SKM-1 (cell line): ENCODE results near the gene KRTAP9-1.
"Not testable (repeated sequence)": the region's sequence is repeated elsewhere in the genome, so short reads cannot be mapped to it uniquely, and the experiment has no call there.

Source experiments
- DNase-seq: peaks from one replicate; lab custom pipeline; 2025; ENCODE audit not compliant: unreplicated experiment; lab: John Stamatoyannopoulos, UW

The KRTAP9-1 gene

DNA sequence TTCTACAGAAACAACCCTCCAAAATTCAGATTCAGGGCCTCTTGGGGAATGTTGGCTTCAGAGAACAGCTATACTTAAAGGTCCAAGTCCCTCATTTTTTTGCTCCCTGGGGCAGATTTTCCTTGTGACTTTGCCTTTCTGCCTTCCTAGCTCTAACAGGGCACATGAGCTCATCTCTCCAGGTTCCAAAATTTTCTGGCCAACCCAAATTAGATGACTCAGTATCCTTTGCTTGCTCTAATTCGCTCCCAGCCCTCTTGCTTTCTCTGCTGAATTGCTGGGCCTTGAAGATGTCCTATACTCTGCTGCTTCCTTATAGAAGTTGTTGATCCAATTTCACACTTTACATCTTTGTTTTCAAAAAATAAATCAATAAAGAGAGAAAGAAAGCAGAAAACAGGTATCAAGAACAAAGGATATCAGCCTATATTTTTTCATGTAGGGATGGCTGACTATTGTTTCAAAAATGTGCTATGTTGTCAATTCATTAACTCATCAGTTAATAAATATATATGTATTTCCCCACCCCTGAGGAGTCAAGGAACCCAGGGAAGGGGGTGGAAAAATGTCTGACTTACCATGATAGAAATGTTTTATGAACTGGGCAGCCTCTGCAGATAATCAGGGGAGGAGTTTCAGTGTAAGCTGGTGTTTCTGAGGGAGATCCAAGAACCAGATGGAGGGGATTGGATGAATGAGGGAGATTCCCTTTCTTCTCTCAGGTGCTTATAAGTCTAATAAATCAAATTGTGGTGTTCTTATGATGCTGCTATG lies 10.7 kb upstream of the KRTAP9-1 start:
- no peak for DNase-seq

DNA sequence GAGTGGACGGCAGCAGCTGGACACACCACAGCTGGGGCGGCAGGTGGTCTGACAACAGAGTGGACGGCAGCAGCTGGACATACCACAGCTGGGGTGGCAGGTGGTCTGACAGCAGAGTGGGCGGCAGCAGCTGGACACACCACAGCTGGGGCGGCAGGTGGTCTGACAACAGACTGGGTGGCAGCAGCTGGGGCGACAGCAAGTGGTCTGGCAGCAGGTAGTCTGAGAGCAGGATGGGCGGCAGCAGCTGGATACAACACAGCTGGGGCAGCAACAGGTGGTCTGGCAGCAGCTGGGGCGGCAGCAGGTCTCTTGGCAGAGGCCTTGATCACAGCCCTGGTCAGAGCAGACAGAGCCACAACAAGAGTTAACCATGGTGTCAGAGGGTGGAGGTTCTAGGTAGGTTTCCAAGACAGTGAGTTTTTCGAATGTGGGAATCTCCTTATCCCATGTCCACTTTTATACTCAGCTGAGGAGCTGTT lies 5.2 kb upstream of the KRTAP9-1 start, which contains the start of gene KRTAP4-1:
Gene KRTAP4-1, minus strand, starts transcription at position 432 of the 482 bp plus-strand sequence. Its CDS starts 57 bp downstream, at position 375.
- no peak for DNase-seq

DNA sequence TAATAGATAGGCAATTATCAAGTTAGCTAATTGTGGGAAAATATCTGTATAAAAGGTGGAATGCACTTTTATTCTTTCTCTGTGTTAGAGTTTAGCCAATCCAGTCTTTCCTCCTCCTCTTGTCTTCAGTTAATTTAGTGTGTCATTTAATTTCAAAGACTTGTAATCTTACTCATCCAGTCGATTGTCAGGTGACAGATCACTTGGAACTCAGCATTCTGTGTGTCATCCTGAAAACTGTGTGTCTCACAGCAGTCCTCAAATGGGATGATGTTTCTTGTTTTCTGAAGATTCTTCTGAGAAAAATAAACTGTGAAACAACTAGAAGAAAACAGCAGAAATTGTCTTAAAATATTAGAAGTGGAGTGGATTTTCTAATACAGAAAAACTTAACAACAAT lies 4.7 kb upstream of the KRTAP9-1 start:
- no peak for DNase-seq

DNA sequence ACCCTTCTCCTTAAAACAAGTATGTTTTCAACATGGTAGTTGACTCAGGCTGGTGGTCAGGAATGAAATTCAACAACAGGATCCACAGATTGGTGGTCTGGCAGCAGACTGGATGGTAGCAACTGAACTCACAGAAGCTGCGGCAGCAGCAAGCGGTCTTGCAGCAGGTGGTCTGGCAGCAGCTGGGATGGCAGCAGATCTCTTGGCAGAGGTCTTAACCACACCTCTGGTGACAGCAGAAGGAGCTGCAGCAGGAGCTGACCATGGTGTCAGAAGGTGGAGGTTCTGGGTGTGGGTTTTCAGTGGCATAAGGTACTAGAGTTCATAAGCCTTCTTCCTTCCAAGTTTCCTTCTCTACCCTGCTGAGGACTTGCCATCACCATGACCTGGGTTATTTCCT lies 2.8 kb upstream of the KRTAP9-1 start:
- no peak for DNase-seq

DNA sequence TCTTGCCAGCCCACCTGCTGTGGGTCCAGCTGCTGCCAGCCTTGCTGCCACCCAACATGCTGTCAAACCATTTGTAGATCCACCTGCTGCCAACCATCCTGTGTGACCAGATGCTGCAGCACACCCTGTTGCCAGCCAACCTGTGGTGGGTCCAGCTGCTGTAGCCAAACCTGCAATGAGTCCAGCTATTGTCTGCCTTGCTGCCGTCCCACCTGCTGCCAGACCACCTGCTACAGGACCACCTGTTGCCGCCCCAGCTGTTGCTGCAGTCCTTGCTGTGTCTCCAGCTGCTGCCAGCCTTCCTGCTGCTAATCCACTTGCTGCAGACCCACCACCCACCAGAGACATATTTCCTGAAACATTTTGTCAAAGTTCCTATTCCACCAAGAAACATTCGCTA lies 641 bp downstream of the KRTAP9-1 start:
- no peak for DNase-seq

DNA sequence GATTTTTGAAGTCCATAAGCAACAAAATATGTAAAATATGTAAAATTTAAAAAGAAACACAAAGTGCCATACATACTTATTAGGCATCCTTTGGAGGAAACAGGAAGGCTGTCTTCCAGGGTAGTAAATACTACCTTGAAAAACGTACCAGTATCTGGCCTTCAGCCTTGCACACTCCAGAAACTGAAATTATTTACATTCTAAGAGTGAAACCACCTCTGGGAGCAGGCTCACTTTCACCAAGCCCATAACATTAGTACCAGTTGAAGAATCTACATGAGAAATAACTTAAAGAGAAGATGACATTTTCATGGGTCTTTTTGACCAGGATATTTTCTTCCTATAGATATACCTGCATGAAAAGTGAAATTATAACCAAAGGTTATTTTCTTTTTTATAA lies 6.4 kb downstream of the KRTAP9-1 start:
- no peak for DNase-seq

DNA sequence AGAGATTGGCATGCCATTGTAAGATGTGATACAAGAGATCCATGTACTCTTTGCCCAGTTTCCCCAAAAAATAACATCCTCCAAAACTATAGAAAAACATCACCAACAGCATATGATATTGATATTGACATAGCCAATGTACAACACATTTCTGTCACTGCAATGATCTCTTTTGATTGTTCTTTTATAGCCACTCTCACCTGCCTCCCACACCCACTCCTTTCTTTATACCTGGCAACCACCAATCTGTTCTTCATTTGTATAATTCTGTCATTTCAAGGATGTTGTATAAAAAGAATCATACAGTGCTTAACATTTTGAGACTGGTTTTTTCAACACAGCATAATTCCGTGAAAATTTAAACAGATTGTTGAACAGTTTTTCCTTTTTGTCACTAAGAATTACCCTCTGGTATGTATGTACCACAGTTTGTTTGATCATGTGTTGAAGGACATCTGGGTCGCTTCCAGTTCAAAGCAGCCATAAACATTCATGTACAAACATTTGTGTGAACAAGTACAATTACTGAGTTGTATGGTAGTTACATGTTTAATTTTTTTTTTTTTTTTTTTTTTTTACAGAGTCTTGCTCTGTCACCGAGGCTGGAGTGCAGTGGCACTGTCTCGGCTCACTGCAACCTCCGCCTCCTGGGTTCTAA lies 9.9 kb downstream of the KRTAP9-1 start:
- no peak for DNase-seq

DNA sequence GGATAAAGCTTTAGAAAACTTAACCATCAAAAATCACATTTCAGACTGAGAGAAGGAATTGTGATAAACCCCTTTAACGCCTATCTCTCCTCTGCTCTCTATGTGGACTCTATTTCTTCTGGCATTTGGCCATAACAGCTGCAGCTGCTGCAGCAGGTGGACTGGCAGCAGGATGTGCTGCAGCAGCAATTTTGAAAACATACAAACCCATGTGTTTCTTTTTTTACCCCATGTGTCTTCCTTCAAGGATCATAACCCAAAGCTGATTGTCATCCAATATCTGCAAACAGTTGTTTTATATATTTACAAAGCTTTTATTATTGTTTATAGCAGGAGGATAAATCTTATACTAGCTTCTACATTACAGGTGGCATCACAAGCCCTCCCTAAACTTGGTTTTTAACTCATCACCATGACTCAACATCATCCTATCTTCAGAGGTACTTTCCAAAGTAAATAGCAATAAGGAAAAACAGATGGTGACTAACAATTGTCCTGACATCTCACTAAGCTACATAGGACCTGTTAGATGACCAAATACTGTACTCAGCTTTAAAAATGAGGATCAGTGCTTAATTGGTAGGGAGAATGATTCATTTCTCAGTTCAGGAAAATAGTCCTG lies 22.3 kb downstream of the KRTAP9-1 start:
- no peak for DNase-seq

DNA sequence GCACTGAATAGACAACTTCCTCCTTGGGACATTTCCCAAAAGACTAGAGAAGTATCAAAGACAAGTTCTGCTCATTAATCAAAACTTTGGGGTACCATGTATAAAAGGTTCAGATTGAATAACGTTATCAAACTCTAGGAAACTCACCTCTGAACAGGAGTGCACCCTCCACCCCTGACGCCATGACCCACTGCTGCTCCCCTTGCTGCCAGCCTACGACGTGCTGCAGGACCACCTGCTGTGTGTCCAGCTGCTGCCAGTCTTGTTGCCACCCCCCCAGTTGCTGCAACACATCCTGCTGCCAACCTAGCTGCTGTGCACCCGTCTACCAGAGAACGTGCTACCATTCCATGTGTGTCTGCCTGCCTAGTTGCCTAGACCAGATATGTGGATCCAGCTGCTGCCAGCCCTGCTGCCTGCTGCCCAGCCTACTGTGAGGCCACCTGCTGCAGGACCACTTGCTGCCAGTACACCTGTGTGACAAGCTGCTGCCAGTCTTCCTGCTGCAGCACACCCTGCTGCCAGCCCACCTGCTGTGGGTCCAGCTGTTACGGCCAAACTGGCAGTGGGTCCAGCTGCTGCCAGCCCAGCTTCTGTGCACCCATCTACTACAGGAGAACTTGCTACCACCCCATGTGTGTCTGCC lies 23.0 kb downstream of the KRTAP9-1 start:
- no peak for DNase-seq

DNA sequence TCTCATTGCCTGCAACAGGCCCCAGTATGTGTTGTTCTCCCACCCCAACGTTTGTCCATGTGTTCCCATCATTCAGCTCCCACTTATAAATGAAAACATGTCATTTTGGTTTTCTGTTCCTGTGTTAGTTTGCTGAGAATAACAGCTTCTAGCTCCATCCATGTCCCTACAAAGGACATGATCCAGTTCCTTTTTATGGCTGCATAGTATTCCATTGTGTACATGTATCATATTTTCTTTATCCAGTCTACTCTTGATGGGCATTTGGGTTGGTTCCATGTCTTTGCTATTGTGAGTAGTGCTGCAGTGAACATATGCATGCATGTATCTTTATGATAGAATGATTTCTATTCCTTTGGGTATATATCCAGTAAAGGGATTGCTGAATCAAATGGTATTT lies 26.0 kb downstream of the KRTAP9-1 start:
- DNase-seq, result no peak

DNA sequence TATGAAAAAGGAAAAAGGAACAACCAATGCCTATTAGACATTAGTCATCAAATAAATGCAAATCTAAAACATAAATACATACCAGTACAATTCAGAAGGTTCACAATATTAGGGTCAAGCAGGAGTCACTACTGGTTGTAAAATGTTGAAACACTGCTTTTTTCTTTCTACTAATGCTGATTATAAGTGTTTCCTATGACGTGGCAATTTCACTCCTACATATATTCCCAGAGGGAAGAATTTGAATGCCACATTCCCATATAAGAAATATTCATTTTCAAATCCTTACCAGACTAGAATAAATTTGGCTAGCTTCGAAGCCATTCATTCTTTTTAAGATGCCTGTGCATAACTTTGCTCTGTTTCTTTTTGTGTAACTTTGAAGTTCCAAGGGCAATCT lies 34.1 kb downstream of the KRTAP9-1 start:
- DNase-seq, result no peak

DNA sequence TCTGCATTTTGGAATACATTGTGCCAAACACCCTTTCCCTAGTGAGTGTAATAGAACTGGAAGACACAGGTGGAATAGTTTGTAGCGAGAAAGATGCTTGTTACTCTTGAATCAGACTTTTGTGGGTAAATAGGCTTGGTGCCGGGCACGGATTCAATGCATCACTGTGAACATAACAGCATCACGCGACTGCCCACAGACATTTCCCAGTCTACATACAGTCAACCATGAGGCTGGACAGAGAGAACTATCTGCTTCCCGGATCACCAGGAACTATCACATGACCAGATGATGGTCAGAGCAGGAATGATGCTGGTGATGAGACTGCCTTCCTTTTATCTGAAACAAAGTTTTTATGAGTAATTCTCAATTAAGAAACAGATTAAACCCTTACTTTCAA lies 36.4 kb downstream of the KRTAP9-1 start:
- no peak for DNase-seq

DNA sequence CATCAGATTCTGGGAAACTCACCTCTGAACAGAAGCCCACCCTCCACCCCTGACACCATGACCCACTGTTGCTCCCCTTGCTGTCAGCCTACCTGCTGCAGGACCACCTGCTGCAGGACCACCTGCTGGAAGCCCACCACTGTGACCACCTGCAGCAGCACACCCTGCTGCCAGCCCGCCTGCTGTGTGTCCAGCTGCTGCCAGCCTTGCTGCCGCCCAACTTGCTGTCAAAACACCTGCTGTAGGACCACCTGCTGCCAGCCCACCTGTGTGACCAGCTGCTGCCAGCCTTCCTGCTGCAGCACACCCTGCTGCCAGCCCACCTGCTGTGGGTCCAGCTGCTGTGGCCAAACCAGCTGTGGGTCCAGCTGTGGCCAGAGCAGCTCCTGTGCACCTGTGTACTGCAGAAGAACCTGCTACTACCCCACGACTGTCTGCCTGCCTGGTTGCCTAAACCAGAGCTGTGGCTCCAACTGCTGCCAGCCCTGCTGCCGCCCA lies 37.0 kb downstream of the KRTAP9-1 start, which contains the start of gene KRTAP9-2:
Gene KRTAP9-2, plus strand, starts transcription at position 51 of the 498 bp plus-strand sequence. Its CDS starts 7 bp downstream, at position 58.
- not testable (repeated sequence) for DNase-seq

DNA sequence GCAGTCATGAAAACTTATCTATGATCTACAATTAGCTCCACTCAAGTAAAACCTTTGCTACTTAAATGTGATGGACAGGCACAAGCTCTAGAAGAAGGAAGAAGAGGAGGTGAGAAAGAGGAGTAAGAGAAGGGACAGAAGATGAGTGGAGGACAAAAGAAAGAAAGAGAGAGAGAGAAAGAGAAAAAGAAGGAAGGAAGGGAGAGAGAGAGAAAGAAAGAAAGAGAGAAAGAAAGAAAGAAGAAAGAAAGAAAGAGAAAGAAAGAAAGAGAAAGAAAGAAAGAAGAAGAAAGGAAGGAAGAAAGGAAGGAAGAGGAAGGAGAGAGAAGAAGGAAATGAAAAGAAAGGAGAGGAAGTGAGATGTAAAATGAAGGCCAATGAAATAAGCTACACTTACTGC lies 40.4 kb downstream of the KRTAP9-1 start:
- no peak for DNase-seq

DNA sequence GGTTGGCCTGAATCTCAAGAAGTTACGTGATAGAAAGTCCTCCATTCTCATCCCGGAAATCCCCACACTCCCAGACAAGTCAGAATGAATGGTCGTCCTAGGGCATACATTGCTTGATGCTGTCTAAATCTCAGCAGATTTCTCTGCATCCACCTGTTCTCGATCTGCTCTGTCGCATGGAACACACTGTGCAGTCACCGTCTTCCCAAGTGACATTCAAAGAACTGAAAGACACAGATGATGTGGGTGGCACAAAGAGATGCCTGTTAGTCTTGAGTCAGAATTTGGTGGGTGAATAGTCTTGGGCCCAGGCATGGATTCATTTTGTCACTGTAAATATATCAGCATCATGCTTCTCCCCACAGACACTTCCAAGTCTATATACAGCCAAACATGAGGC lies 42.0 kb downstream of the KRTAP9-1 start:
- DNase-seq, result no peak

DNA sequence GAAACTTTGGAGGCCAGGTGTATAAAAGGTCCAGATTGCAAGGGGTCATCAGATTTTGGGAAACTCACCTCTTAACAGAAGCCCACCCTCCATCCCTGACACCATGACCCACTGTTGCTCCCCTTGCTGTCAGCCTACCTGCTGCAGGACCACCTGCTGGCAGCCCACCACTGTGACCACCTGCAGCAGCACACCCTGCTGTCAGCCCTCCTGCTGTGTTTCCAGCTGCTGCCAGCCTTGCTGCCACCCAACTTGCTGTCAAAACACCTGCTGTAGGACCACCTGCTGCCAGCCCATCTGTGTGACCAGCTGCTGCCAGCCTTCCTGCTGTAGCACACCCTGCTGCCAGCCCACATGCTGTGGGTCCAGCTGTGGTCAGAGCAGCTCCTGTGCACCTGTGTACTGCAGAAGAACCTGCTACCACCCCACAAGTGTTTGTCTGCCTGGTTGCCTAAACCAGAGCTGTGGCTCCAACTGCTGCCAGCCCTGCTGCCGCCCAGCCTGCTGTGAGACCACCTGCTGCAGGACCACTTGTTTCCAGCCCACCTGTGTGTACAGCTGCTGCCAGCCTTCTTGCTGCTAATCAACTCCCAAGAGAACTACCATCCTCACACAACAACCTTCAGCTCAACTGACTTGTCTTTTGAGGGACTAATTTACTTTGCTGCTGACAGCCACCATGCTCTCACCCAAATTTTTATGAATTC lies 42.9 kb downstream of the KRTAP9-1 start, which contains the start of gene KRTAP9-3:
Gene KRTAP9-3, plus strand, starts transcription at position 51 of the 707 bp plus-strand sequence. Its CDS starts 53 bp downstream, at position 104.
- DNase-seq, result not testable (repeated sequence)

DNA sequence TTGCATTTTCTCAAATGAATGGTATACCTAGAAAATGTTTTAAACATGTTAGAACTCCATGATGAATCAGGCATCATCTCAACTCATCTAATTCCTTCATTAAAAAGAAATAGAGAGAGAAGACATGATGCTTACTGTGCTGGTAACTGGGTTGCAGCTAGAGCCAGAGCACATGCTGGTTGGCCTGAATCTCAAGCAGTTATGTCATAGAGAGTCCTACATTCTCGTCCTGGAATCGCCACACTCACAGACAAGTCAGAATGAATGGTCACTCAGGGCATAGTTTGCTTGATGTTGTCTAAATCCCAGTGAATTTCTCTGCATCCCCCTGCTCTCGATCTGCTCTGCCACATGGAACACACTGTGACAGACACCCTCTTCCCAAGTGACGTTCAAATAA lies 47.4 kb downstream of the KRTAP9-1 start:
- not testable (repeated sequence) for DNase-seq

DNA sequence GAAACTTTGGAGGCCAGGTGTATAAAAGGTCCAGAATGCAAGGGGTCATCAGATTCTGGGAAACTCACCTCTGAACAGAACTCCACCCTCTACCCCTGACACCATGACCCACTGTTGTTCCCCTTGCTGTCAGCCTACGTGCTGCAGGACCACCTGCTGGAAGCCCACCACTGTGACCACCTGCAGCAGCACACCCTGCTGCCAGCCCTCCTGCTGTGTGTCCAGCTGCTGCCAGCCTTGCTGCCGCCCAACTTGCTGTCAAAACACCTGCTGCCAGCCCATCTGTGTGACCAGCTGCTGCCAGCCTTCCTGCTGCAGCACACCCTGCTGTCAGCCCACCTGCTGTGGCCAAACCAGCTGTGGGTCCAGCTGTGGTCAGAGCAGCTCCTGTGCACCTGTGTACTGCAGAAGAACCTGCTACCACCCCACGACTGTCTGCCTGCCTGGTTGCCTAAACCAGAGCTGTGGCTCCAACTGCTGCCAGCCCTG lies 48.3 kb downstream of the KRTAP9-1 start, which contains the start of gene KRTAP9-8:
Gene KRTAP9-8, plus strand, starts transcription at position 51 of the 489 bp plus-strand sequence. Its CDS starts 53 bp downstream, at position 104.
- DNase-seq, result not testable (repeated sequence)
